G401 (cell line): ENCODE measurements around the gene ATP5F1D. TPM values are rescaled to one million over a fixed set of nuclear protein-coding genes. Genes with fewer than 3 reads are reported as not detected.

Experiments used
- DNase-seq: peaks from one replicate; pipeline ENCODE4 v3.0.0-alpha.2; 2015; ENCODE audit warnings: low spot score
- in situ Hi-C: cut with HindIII; loops from 2 replicates; pipeline ENCODE4 v1.10.0; 2016; ENCODE audit warnings: low sequenced_read_pairs, mixed read lengths
- total RNA-seq: library from RNA; depleted of rRNA; stranded (reverse); fragments of >200 nt; shearing (Covaris generic); gene quantifications from 2 replicates; pipeline ENCODE4 v1.2.3, GENCODE V29; 2014

The ATP5F1D gene
- total RNA-seq, 1 experiment from 2014 or later: 61.3 TPM

DNA sequence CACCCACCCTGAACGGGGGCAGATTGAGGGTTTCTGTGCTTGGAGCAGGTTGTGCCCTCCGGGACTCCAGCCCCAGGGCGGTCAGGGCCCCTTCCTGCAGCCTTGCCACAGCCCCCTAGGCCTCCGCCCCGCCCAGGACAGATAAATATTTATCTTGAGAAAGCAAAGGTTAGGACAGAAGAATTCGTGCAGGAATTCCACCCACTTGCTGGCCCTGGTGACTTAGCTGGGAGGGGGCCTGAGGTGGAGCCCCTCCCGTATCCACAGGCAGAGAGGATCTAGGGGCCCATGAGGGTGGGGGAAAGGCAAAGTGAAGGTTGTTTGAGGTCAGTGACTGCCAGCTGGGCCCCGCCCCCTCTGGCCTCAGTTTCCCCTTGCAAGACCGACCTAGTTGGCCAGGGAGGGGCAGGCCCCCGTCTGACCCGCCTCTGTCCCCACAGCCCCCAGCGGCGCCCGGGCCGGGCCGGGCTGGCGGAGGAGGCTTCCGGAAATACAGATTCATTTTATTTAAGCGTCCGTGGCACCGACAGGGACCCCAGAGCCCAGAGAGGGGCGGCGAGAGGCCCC, 12.0 kb downstream of the ATP5F1D start:
- in situ Hi-C loops: no loop called here
- no peak for DNase-seq

- in situ Hi-C loops: no loop called here
- DNase-seq: no peak
Observed at GRCh38 chr19:1254081-1254527, 12.6 kb downstream of the ATP5F1D start.

GRCh38 chr19:1254530-1255185, 13.1 kb downstream of the ATP5F1D start:
- in situ Hi-C loops: no loop called here
- no peak for DNase-seq

DNA sequence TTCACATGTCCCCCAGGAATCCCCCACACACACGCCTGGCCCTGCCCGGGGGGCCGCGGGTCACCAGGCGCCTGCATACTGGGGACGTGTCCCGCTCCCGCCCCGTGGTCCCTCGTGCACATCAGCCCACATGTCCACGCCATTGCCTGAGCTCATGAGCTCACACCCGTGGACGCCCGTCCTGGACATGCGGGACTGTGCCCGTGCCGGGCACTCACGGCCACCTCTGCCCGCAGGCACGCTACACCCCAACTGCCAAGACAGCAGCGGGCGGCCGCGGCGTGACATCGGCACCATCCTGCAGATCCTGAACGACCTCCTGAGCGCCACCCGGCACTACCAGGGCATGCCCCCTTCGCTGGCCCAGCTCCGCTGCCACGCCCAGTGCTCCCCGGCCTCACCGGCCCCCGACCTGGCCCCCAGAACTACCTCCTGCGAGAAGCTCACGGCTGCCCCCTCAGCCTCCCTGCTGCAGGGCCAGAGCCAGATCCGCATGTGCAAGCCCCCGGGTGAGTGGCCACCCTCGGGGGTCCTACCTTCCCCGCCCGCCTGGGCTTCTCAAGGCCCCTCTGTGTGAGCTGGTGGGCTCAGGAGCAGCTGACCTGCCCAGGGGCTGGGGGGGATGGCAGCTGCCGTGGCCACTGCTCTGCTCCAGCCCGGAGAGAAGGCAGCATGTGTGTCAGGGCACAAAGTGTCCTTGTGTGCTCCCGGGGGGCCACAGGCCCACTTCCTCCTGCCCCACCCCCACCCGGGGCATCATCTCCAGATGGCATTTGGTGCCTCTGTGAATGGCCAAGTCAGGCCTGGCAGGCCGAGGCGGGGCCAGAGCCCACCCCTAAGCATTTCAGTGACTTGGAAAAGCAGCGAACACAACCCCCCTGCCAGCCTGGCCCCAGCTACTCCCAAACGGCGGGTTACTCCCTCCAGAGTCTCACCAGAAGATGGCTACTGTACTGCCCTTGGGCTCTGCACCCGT, 13.9 kb downstream of the ATP5F1D start:
- no peak for DNase-seq
- in situ Hi-C loops: no loop called here

DNA sequence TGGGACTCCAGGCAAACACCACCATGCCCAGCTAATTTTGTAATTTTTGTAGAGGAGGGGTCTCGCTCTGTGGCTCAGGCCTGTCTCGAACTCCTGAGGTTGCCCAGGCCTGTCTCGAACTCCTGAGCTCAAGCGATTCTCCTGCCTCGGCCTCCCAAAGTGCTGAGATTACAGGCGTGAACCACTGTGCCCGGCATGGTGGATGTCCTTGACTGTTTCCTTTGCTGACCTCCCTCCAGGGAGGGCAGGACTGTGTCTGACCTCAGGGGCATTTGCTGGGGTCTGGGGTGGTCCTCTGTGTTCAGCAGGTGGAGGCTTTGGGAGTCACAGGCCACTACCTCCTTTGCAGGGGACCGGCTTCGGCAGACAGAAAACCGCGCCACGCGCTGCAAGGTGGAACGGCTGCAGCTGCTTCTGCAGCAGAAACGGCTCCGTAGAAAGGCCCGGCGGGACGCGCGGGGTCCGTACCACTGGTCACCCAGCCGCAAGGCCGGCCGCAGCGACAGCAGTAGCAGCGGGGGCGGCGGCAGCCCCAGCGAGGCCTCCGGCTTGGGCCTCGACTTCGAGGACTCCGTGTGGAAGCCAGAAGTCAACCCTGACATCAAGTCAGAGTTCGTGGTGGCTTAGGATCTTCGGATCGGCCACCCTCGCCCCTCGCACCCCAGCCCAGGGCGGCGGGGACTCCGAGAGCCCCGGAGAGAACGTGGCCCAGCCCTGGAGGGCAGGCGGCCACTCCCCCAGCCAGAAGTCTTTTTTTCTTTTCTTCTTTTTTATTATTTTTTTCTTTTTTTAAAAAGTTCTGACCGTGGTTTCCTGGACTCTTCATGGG, 15.3 kb downstream of the ATP5F1D start:
- no peak for DNase-seq
- in situ Hi-C loops: no loop called here

GRCh38 chr19:1257475-1258162, 16.1 kb downstream of the ATP5F1D start:
- in situ Hi-C loops: no loop called here
- peak; percentile 40 for DNase-seq

DNA sequence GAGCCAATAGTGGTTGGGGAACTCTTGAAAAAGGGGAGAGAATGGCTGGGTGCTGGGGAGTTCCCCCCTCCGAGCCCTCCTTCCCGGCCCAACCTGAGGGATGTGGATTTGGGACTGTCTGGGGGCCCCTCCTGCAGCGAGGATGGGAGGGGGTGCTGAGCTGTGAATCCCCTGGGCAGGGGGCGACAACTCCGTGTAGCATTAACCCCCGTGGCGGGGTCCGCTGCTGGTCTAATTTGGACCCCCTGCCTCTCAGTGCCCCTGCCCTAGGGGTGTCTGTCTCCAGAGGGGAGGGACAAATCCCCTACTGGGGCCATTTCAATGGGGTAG, 16.6 kb downstream of the ATP5F1D start:
- in situ Hi-C loops: no loop called here
- DNase-seq: no peak

DNA sequence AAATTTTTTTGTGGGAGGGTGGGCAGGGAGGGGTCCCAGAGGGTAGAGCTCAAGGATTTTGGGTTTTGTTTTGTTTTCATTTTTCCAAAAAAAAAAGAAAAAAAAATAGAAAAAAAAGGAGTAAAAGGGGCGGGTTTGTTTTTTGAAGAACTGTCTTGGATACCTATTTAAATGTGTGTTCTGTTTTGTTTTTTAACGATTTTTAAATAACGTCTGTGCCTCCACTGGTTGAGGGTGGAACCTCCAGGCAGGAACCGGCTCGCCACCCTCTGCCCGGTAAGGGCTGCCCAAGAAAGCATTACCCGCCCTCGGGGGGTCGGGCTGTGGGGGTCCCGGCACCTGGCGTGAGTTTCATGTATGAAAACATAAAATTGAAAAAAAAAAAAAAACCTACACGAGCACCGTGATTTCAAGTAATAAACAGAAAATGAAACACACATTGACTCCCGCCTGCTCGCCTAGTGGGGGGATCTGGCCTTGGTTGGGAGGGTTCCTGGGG, 17.2 kb downstream of the ATP5F1D start:
- DNase-seq: peak; percentile 15
- in situ Hi-C loops: no loop called here

DNA sequence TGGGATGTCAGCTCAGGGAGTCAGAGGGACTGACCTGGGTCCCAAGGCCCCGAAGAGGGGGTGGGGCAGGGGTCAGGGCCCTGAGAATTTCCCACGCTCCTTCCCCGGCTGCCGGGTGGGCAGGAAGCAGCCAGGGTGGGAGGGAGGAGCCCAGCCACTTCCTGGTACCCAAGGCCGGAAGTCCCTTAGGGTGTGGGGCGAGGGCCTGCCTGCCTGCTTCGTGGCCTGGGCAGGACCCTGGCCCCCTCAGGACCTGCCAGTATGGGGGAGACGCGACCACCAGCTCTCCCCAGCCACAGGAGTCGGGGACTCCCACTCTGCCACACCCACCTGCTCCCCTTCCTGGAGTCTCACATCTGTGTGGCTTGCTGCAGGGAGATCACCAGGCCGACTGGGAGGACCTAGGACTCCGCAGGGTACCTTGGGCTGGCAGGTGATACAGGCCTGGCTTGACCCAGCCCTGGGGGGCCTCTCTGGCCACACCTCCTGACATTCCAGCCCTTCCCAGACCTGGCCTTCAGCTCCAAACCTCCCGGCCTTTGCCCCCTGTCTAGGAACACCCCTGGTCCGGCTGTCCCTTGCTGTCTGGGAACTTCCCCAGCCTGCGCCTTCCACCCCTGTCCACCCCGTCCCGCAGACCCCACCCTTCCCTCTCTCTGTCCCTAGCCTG, 17.8 kb downstream of the ATP5F1D start:
- in situ Hi-C loops: no loop called here
- peak; percentile 42 for DNase-seq

DNA sequence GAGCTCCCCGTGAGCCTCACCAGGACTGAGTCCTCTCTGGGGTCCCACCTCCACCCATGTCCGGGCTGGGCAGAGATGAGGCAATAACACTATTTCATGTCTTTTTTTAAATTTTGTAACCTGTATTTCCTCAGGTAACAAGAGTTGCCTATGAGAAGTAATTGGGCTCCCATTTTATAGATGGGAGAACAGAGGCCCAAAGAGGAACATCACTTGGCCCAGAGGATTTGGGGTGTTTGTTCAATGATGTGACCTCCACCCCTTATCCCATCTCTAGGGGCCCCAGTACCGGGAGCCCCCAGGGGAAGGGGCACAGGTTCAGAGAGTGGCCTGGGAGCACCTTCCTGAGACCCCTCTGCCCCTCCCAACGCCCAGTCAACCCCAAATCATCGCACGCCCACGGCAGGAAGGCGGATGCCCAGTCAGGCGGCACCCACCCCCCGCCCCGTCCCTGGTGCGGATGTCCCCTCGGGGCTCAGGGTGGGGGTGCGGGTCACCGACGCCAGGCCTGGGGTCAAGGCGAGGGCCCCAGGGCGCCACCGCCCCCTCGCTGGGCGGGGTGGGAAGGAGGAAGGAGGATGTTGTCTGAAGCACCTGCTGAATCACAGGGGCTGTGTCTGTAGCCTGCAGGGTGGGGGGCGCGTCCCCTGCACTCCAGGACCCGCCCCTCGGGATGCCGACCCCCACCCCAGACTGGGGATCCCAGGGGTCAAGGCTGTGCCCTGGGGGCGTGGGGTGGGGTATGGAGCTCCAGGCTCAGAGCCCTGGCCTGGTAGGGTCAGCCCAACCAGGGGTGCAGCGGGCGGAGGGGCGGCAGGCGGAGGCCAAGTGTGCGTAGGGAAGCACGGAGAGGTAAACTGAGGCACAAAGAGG, 18.6 kb downstream of the ATP5F1D start:
- DNase-seq: peak; percentile 13
- in situ Hi-C loops: no loop called here

- in situ Hi-C loops: no loop called here
- DNase-seq: peak; percentile 95
Observed at GRCh38 chr19:1260749-1261537, 19.4 kb downstream of the ATP5F1D start.

- in situ Hi-C loops: no loop called here
- no peak for DNase-seq
Observed at GRCh38 chr19:1261538-1261797, 19.9 kb downstream of the ATP5F1D start.

GRCh38 chr19:1261798-1262622, 20.5 kb downstream of the ATP5F1D start:
- DNase-seq: peak; percentile 73
- in situ Hi-C loops: no loop called here

DNA sequence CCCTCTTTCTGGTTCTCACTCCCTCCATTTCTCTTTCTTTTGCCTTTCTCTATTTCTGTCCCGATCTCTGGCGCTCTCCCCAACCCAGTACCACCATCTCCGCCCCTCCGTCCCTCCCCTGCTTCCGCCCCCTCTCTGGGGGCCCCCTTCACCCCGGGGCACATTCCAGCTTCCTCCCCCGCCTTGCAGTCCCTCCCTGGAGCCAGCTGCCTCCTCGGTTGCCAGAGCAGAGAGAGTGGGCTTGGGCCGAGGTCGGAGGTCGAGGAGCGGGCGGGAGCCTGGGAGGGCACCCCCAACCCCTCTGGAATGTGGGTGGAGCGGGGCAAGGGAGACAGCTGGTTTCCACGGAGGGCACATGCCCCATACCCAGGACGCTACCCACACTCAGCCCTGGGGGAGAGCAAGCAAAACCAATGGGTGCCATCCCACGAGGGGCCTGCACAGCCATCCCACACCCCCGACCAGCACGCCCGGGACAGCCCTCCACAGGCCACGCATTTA, 21.1 kb downstream of the ATP5F1D start:
- peak; percentile 25 for DNase-seq
- in situ Hi-C loops: no loop called here

GRCh38 chr19:1263188-1263587, 21.6 kb downstream of the ATP5F1D start:
- no peak for DNase-seq
- in situ Hi-C loops: no loop called here
